HG03196 (cell line): ENCODE measurements around the gene NLN.
"Not testable (repeated sequence)": the region's sequence is repeated elsewhere in the genome, so short reads cannot be mapped to it uniquely, and the experiment has no call there.

ENCODE experiments used
- ATAC-seq: cut with Tn5 transposase; IDR thresholded peaks from one replicate; pipeline ENCODE4 v1.9.1; 2021; ENCODE audit not compliant: unreplicated experiment

NLN gene

DNA sequence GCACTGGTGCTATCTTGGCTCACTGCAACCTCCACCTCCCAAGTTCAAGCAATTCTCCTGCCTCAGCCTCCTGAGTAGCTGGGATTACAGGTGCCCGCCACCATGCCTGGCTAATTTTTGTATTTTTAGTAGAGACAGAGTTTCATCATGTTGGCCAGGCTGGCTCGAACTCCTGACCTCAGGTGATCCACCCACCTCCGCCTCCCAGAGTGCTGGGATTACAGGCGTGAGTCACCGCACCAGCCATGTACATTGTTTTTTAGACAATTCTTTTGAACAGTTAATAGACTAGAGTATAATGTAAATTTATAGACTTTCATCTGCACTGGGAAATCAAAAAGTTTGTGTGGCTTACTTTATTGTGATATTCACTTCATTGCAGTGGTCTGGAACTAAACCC, 85.5 kb downstream of the NLN start:
- ATAC-seq: not testable (repeated sequence)

DNA sequence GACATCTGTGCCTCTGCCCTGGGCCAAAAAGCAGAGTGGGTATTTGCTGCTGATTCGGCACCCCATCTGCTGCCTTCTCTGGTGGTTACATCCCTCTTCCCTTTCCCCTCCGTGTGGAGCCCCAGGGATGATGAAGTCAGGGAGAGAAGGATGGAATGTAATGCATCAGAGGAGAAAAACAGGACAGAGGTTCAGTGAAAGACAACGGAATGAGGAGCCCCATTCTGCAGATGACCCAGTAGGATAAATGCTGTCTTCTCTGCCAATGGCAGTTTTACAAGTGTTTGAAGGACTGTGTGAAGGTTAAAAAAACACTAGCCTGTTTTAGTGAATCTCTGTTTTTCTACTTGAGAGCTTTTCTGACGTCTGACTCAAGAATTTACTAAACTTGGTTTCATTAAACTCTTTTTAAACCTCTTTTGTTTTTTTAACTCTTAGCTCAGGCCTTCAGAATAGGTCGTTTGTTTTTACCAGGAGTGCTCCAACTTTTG, 86.3 kb downstream of the NLN start:
- ATAC-seq: no peak

DNA sequence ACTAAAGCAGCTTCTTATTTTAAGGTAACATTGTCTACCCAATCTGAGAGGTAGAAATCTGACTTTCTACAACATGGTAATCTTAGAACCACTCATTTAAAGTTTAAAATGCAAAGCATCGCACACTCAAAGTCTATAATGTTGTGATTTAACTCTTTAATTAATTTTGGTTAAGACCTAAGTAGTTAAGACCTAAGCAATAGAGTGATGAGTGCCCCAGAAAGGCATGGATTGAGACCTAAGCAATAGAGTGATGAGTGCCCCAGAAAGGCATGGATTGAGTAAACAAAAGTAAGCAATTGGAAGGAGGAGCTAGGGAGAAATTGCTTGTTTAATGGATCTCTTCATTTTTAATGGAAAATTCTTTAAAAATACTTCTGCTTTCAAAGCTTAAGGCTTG, 86.8 kb downstream of the NLN start:
- ATAC-seq: no peak

DNA sequence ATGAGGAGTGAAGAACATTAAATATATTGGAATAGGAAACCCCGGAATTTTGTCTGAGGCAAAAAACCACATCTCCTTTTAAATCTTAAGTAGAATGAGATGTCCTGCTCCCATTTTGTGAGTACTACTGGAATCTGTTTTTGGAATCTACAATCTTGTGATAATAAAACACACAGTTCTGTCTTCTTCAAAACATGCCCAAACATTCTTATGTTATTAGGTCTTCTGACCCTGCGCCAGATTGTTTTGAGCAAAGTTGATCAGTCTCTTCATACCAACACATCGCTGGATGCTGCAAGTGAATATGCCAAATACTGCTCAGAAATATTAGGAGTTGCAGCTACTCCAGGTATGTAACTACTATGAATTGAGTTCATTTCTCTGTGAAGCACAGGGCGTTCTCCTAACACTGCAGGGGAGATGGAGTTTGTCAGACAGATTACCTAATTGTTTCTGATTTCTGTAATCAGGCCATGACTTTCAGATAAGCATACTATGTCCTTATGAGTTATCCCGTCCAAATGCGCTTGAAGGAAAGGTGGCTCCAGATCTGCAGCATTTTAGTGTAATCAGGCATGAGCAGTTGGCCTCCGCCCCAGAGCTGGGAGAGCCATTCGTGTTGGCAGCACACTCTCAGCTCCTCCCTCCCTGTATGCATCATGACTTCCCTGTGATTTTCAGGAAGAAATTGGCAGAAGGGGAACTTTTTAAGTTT, 88.0 kb downstream of the NLN start:
- no peak for ATAC-seq

DNA sequence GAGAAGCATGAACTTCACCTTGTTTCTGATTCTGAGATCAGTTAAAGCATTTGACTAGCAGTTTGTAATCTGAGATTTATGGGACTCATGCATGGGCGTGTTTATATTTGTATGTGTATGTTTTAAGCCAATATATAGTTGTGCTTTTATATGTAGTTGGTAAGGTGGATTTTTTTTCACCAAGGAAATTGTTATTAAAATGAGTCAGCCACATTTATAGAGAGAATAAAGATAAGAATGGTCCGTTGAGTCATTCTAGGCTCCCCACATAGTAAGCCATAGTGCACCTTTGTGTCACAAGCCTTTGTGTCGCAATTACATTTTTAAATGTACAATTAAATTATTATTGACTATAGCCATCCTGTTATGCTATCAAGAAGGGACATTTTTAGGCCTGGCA, 89.0 kb downstream of the NLN start:
- ATAC-seq: no peak

DNA sequence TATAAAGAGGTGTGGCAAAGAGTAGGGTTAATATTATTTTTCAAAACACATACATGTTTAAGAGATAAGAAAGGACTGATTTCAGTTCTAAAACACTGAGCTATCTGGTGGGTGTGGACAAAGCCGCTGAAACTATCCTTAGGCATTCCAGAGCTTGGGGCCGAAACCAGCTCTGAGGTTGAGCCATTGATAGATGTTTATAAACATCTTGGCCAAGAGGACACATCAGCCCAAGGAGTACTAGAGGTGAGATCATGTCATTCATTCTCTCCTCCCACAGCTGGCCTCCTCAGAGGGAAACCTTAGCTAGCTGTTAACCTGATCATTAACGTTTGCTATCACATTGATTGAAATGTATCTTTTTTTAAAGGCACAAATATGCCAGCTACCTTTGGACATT, 89.9 kb downstream of the NLN start:
- no peak for ATAC-seq

DNA sequence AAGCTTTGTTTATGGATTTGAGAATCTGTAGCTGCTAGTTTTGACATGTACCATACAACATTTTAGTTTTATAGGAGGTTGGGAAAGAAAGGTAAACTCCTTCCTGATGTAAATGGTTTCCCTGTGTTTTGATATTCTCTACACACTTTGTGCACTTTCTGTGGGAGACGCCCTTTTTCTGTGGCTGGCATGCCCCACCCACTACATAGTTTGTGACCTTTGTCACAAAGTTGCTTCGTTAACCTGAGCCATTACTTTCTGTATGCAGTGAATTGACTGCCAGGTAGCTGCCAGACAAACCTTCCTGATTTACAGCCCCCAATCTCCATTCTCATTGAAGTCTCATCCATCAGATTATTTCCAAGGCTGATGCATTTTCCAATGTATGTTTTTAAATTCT, 90.6 kb downstream of the NLN start:
- no peak for ATAC-seq

DNA sequence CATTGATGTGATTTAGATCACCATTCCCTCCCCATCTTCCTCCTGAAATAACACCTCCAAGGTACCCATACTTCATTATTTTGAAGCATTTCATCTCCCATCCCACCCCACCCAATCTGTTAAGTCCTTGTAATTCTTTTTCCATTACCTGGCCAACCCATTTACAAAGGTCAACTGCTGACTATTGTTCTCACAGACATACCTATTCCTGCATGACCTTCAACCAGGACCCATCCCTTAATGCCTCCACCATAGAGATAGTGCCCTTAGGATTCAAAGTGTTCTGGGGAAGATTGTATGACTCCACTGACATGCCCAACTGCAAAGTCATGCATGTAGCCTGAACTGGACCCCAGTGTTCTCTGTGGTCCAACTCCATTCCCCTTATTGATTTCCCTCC, 91.2 kb downstream of the NLN start:
- no peak for ATAC-seq

DNA sequence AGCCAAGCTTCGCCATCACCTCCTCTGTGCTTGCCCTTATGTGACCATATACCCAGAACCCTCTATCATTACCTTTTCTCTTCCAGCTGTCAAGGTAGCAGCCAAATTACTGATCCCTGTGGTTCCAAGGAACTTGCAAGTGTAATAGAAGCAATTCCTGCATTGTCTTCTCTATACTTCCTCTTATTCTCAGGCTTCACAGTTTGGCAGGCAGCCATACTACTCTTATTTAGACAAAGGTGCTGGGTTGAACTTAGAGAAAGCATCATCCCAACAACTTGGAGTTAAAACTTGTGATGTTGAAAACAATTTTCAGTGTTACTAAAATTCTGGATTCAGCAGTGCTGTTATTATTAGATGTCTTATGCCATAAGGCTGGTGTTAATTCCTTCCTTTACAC, 93.2 kb downstream of the NLN start:
- no peak for ATAC-seq

DNA sequence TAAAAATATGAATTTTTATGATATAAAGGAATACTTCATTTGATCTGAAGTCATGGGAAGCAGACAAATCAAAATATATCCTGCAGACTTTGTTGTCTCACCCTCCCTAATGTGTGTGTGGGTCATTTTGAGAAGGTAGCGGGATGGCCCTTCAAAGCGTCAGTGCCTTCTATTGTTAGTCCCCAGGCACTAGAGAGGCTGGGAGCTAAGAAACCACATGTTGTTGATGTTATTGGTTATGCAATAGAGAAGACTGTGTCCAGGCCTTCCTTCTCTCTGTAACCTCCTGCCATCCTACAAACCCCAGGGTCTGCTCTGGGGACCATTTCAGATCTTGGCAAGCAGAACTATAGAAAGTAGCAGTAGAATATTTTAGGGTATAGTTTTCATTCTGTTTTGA, 94.7 kb downstream of the NLN start:
- no peak for ATAC-seq

DNA sequence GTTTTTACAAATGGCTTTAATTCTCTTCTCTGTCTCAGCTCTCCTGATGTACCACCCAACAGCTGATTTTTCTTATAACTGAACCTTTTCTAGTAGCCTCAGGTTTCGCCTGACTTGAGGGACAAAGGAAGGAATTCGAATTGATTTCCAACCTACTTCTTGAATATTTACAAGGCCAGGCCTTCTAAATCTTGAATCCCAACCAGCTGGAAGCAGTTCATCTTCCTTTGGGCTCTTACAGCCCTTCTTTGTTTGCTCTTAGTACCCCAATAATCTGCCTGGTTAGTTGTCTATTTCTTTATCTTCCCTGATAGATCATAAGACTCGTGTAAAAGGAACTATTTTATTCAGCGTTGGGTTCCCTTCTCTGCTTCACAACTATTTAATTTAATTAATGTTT, 95.9 kb downstream of the NLN start:
- ATAC-seq: no peak

DNA sequence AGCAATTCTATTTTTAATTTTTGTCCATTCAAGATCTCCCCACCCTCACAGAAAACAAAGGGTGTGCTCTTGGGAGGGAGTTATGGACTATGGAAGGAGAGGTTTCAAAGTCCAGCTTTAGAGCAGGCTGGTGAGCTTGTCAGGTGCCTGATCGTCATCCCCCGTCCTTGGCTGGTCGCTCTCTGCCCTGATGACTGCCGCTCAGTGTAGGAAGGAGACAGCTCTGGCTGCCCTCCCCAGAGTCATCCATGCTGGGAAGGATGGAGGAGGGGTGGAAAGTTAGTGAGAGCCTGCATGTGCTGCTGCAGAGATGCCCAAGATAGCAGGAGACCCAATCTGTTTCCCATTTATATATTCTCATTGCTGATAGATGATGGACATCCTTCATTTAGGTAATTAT, 96.6 kb downstream of the NLN start:
- no peak for ATAC-seq

DNA sequence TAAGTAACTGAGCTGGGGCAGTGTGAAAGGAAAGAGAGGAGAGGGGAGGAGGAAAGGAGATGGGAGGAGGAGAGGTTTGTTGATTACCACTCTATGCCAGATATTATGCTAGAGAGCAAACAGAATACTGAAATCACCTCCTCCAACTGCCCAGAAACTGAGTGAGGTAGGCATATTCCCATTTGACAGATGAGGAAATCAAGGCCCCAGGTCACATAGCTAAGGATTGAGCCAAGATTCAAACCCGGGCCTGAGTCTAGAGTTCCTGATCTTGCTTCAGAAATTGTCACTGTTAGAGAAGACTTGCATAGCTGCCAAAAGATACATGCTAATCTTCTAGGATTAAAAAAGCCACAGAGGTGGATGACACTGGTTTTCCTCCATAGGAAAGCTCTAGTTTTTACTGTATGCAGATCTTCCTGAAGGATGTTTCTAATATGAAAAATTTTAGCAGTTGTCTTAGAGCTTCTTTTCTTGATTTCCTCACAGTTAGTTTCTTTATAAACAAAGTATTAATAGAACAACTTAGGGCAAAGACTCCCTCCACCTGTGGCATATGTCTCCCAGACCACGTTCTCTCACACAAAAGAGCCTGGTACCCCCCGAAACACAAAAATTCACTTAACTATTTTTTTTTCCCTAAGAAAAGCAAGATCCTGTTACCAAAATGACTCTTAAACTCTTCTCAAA, 97.4 kb downstream of the NLN start:
- ATAC-seq: no peak

DNA sequence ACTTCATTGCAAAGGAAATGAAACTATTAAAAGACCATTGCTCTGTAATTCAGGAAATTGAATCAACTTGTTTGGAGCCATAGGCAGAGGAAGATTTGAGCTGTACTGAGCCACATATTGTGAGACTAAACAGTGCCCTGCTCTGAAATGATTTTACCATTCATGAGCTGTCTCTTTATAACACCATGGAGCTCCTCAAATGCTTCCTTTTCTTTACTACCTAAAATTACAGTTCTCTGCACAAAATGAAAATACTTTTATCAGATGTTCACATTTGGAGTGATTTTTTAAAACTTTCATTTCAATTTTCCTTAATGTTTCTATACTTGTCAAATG, 97.9 kb downstream of the NLN start:
- no peak for ATAC-seq

DNA sequence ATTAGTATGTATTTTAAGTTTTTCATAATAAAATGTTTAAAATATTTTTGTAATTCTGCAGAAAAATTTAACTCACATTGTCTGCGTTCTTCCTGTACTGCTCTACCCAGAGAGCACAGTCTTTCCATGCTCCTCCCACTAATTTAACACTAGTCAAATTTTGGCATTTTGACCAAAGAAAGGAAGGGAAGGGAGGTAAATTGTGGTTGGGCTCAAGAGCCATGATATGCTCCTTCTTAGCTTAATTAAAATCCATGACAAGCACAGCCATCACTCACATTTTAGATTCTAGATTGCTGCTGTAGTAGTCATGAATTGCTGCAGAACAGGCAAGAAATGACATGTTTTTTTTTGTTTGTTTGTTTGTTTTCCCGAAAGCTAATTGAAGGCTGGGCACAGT, 98.4 kb downstream of the NLN start:
- ATAC-seq: no peak

DNA sequence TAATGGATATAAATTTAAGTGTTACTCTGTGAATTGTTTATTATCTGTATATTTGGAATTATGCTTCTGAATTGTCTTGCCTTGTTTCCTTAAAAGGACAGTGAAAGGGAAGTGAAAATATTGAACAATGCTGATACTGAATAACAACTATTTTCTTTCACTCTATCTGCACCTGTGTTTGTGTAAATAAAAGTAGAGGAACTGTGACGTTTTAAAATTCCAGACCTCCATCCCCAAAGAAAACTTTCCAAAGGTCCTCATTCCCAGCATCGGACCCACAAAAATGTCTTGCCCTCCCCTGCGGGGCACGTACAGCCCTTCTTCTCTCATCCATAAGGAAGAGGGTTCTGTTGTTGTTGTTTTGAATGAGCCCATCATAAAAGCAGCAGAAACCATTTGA, 100.0 kb downstream of the NLN start:
- no peak for ATAC-seq

DNA sequence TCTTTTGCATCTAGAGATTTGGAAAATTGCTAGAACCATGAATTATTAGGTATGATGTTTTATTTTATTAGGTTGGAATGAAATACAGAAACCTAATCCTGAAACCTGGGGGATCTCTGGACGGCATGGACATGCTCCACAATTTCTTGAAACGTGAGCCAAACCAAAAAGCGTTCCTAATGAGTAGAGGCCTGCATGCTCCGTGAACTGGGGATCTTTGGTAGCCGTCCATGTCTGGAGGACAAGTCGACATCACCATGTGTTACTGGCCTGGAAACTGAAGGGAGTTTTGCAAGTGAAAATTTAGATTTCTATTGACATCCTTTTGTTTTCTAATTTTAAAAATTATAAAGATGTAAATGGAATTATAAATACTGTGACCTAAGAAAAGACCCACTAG, 100.7 kb downstream of the NLN start:
- ATAC-seq: no peak

DNA sequence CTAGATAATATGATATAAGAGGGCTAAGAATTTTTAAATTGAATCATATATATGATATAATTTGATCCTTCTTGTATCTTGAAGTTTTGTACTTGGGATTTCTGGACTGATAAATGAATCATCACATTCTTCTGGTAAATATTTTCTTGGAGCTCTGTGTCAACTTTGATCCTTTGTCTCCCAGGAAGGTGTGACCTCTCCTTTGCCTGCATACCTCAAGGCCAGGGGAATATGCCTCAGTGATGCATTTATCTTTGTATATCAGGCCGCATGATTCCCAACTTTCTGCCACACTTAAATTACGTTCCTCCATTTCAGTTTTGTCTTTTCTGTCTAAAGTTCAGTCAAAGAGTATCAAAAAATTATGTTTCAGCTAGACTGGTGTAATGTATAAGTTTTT, 101.2 kb downstream of the NLN start:
- ATAC-seq: no peak

DNA sequence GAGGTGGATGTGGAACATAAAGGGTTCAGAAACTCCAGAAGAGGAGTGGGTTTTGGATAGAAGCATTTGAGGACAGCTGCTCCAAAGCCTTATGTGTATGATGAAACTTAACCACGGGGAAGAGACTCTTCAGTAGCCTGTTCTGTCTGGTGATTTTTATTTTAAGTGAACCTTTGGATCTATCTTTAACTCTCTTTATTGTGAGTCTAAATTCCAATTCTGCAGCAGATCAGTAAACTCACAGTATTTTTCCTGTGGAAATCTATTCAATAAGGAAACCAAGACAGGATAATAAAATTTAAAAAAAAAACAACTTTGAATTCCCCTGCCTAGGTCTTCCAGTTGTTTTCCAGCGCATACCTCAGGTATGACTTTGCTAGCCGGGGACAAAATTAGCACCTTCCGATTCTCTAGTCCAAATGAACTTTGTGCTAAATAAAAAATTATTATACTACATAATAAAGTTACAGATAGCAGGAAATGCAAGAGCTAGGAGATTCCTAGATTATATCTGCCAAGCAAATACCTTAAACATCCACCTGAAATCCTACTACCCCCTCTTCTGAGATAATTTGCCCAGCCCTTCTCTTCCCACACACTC, 101.9 kb downstream of the NLN start:
- ATAC-seq: no peak

DNA sequence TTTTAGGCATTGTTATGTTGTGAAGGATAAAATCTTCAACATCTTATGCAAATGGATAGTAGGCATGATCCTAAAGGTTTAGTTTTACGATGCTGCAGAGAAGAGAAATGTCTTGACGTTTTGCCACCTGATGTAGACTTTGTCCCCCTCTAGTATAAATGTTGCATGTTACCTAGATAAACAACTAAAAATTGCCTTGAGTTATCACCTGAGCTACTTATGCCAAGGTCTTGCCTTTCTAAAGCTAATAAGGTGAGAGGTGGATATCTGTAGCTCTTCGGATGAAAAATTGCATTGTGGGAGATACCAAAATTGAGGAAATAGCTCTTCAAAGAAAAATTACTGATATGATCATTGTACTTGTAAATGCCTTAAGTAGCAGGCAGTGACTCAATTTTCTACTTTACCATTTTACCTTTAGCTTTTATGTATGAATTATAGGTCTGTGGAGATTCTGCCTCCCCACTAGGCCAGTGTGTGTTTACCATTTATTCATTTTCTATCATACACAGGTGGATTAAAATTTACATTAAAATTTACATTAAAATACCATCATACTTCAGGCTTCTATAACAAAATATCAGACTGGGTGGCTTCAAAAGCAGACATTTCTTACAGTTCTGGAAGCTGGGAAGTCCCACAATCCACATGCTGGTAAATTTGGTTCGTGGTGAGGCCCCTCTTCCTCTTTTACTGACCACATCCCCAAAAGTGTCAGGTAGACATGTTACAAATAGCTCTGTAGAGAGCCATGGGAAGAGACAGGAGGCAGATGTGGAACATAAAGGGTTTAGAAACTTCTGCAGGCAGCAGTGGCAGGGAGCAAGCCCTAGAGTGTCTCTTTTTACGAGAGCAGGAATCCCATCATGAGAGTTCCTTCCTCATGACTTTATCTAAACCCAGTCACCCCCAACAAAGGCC, 103.7 kb downstream of the NLN start:
- no peak for ATAC-seq
